Measurements from ENCODE around the gene ANKZF1.
"Not testable (repeated sequence)": the region's sequence is repeated elsewhere in the genome, so short reads cannot be mapped to it uniquely, and the experiment has no call there.

The ANKZF1 gene

DNA sequence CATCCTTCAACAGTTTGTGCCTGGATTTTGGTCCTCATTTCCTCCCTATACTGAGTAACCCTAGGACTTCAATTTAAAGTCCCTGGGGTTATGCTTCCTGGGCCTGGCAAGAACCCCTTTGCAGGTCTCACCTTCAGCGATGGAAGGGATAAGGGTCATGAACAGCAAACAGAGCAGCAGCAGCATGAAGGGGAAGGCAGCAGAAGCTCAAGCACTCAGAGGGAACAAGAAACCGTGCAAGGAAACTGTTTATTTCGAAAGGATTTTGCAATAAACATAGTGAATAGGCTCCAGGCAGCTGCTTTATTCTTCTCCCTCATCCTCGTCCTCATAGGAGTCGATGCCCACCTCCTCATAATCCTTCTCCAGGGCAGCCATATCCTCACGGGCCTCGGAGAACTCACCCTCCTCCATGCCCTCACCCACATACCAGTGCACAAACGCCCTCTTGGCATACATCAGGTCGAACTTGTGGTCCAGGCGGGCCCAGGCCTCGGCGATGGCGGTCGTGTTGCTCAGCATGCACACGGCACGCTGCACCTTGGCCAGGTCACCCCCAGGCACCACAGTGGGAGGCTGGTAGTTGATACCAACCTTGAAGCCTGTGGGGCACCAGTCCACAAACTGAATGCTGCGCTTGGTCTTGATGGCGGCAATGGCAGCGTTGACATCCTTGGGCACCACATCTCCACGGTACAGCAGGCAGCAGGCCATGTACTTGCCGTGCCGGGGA lies 20.6 kb downstream of the ANKZF1 start:
- no peak for DNase-seq (ENCODE audit: low read depth)
- no peak overlapping the region for H3K4me3 ChIP-seq (ENCODE audit: low read depth, low read length)

DNA sequence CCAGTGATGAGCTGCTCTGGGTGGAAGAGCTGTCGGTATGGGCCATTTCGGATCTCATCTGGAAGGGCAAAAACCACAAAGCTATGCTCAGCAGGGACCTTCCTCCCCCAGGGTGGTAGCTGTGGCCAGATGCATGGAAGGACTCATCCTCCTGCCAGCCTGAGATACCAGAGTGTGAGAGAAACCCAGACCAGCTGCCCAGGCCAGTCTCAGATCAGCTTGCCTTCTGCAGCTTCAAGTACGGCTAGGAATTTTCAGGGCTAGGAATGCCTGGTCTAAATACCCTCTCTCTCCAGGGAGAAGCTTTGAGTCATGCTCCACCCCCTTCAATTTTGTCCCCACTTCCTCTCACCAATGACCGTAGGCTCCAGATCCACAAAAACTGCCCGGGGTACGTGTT lies 22.1 kb downstream of the ANKZF1 start:
- H3K4me3 ChIP-seq (ENCODE audit: low read depth, low read length), result no peak overlapping the region
- no peak for DNase-seq (ENCODE audit: low read depth)

DNA sequence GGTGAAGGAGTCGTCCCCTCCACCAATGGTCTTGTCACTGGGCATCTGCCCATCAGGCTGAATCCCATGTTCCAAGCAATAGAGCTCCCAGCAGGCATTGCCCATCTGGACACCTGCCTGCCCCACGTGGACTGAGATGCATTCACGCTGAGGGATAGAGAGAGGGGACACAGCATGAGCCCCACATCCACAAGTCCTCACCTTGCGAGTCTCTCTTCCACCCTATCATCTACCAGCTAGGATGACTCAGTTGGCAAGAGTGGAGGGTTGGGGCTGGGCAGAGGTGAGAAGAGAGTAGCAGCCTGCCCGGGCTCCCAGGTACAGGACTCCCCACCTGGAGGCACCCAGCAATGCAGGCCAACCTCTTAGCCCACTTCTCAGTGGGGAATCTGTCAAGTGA lies 22.5 kb downstream of the ANKZF1 start:
- DNase-seq (ENCODE audit: low read depth), result no peak
- no peak overlapping the region for H3K4me3 ChIP-seq (ENCODE audit: low read depth, low read length)

DNA sequence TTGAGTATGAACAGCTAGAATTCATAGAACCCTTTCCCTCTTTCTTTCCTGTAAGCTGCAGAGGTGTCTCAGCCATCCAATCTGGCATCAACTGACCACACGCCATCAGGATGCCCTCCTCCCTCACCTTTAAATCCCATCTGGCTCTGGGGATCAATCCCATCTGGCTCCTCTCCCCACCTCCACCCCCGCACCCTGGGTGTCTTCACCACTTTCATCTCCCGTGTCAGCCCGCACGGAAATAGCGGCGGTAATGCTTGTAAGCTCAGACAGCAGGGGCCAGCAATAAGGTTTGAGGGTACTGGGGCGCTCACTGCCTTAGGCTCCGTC lies 22.9 kb downstream of the ANKZF1 start:
- peak overlapping the region; percentile 58 for H3K4me3 ChIP-seq (ENCODE audit: low read depth, low read length)
- no peak for DNase-seq (ENCODE audit: low read depth)

DNA sequence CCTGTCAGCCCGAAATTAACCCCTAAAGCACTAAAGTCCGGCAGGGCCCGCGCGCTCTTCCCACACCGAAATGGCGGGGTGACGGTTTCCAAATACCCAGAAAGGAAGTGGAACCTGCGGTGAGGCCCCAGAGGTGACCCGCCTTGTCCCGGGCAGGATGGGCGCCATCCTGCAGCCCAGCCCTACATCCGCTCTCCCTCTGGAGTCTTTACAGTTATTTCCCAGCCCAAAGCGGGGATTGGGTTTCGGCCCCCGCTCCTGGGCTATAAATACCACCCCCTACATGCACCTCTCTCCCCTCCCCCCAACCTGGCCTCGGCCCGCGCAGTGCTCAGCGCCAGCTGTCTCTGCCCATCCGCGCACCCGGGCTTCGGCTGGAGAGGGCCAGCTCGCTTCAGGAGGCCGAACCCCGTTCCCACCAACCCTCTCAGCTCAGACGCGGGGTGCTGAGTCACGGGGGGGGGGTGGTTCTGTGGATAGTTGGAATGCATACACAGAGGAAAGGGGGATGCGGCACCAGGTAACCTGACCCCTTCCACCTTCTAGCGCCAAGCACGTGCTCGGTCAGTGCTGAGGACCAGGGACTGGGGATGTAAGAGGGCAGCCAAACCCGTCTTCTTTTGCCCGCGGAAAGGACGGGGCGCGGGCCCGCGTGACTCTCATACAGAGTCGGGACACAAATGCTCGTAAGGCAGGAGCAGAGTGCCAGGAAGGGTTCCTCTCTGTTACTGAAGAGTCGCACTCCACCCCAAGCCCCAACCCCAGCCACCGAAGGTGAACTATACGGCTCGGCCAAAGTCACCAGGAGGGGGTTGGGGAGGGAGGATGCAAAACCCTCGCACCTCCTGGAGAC lies 23.5 kb downstream of the ANKZF1 start, which contains the start of gene TUBA4B:
Gene TUBA4B (plus strand): TSS at position 344 of the 853 bp plus-strand sequence. CDS start 165 bp downstream, at position 509.
- H3K4me3 ChIP-seq (ENCODE audit: low read depth, low read length), result peak within 1 kb of the TSS; percentile 58
- no peak for DNase-seq (ENCODE audit: low read depth)

DNA sequence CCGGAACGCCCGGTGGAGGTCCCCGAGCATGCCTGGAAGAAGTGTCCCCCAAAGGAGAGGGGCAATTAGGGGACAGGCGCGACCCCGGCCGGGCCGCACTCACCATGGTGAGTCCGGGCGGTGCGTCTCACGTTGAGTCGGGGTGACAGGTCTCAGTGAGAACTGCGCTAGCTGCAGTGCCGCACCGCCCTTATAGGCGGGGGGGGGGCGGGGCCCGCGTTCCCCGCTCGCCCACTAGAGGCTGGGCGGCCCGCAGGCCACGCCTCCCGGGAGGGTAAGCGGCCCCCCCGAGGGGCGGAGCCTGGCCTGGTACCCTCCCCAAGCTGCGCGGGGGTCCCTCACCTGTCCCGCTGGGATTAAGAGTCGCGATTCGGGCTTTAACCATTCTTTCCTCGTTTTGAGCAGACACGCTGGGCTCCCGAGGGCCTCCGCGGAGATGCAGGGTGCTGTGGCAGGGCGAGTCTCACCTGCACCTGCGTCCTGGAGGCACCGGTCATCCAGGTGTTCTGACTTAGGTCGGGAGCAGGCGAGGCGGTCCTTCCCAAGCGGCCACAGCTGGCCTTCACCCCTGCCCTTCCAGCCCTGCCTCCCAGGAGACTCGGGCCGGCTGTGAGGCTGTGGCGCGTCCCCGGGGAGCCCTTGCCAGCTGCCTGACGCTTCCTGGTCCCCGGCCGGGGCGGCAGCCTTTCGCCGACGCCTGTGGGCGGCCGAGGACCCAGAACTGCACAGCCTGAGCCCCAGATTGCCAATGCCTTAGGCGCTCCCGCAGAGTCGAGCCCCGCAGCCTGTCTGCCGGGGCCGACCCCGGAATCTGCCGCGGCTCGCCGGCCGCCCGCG lies 24.4 kb downstream of the ANKZF1 start, which contains the start of gene TUBA4A:
Gene TUBA4A (minus strand): TSS at position 166 of the 837 bp plus-strand sequence. CDS start 60 bp downstream, at position 106.
- no peak for DNase-seq (ENCODE audit: low read depth)
- H3K4me3 ChIP-seq (ENCODE audit: low read depth, low read length), result peak within 1 kb of the TSS; percentile 58

DNA sequence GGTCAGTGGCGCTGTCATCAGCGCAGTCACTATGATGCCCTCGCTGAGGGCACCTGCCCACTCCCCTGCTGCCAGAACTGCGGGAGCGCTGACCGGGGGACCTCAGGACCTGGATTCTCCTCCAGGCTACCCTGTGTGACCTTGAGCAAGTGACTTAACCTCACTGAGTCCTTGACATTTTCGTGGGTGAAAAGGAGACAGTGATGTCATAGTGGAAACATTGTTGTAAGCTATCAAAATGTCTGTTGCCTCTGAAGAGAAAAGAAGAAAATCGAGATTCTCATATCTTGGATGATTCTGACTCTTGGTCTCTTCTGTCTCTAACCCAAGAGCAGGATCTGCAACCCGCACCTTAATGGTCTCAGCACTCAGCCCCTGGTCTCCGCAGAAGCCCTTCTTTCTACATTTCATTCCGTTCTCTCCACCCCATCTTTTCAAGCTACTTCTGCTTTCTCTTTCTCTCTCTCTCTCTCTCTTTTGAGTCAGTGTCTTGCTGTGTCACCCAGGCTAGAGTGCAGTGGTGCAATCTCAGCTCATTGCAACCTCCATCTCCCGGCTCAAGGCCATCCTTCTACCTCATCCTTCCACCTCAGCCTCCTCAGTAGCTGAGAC lies 25.1 kb downstream of the ANKZF1 start:
- peak overlapping the region; percentile 58 for H3K4me3 ChIP-seq (ENCODE audit: low read depth, low read length)
- DNase-seq (ENCODE audit: low read depth), result no peak

DNA sequence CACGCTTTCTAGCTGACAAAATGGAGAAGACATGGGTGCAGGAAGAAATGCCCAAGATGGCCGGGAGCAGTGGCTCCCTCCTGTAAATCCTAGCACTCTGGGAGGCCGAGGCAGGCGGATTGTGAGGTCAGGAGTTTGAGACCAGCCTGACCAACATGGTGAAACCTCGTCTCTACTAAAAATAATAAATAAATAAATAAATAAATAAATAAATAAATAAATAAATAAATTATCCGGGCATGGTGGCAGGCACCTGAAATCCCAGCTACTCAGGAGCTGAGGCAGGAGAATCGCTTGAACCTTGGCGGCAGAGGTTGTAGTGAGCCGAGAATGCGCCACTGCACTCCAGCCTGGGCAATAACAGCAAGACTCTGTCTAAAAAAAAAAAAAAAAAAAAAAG lies 29.3 kb downstream of the ANKZF1 start:
- H3K4me3 ChIP-seq (ENCODE audit: low read depth, low read length), result not testable (repeated sequence)

DNA sequence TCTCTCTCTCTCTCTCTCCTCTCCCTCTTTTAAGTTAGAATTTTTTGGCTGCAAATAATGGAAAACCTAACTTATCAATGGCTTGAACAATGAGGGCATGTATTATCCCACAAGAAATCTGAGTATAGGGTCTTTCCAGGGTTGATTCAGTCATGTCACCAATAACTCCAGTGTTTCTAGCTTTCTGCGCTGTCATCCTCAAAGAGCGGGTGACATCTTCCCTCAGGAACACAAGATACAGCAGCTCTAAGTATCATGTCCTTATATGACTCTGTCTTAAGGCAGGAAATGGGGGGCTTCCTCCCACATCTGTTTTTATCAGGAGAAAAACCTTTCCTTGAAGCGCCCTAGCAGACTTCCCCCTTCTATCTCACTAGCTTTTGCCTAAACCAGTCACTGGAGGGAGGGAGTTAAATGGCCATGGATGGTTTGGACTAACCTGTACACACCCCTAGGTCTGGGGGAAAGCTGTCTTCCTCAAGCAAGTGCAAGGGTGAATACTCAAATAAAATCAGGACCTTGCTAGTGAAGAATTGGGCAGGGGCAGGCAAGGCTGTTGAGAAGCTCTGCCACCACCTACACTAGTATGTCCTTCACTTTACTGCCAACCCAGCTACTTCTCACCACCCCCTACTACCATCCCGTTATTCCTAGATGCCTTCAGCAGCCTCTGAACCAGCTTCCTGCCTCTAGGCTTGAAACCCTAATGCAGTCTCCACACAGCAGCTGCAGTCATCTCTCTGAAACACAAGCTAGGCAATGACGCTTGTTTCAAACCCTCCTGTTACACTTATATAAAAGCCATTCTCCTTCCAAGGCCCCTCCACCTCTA lies 31.6 kb downstream of the ANKZF1 start:
- H3K4me3 ChIP-seq (ENCODE audit: low read depth, low read length), result no peak overlapping the region
- no peak for DNase-seq (ENCODE audit: low read depth)

More for the DNA sequence above, 29.3 kb downstream of the ANKZF1 start:
- not testable (repeated sequence) for DNase-seq (ENCODE audit: low read depth)

DNA sequence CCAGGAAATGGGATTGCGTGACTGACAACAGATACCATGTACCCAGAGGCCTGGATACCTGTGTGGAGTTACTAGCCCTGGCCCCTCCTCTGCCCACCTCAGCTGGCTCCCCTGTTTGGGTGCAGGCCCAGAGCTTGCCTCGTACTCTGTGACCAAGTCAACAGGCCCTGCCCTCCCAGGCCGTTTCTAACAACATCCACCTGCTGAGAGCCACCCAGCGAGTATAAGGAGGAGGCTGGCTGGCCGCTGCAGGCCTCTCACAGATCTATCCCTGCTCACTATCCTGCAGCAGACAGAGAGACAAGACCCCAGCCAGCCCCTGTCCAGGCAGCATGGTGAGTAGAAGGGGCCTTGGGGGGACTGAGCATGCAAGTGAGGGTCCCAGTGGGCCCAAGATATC lies 36.6 kb downstream of the ANKZF1 start:
- DNase-seq (ENCODE audit: low read depth), result no peak
- H3K4me3 ChIP-seq (ENCODE audit: low read depth, low read length), result no peak overlapping the region

DNA sequence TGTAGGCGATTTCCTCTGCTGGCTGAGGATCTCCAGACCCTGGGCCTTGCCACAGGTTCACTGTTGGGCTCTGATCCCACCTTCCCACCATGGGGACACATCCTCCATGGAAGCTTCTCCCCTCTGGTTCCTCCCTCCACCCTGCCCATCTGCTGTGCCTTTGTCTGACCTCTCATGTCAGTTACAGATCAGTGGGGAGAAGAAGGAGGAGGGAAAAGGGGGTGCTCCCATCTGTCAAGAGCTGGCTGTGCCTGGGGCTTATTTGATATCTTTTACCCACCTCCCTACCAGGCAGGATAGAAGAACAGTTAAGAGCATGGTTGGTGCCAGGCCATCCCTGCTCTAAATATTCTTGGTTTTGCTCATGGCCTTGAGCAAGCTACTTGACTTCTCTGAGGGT lies 37.3 kb downstream of the ANKZF1 start:
- DNase-seq (ENCODE audit: low read depth), result no peak

DNA sequence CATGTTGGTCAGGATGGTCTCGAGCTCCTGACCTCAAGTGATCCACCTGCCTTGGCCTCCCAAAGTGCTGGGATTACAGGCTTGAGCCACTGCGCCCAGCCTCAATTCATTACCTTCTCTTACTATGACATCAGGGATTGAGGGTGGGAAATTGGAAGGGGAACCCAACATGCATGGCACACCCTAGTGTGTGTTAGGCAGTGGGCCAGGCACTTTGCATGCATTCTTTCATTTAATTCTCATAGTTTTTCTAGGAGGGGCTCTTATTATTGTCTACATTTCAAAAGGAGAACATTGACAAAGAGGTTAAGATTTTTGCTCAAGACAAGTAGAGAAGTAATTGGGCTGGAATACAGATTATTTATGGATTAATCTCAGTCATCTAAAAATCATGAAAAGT lies 38.7 kb downstream of the ANKZF1 start:
- DNase-seq (ENCODE audit: low read depth), result no peak
- H3K4me3 ChIP-seq (ENCODE audit: low read depth, low read length), result no peak overlapping the region

More for the DNA sequence above, 37.3 kb downstream of the ANKZF1 start:
- H3K4me3 ChIP-seq (ENCODE audit: low read depth, low read length), result no peak overlapping the region

DNA sequence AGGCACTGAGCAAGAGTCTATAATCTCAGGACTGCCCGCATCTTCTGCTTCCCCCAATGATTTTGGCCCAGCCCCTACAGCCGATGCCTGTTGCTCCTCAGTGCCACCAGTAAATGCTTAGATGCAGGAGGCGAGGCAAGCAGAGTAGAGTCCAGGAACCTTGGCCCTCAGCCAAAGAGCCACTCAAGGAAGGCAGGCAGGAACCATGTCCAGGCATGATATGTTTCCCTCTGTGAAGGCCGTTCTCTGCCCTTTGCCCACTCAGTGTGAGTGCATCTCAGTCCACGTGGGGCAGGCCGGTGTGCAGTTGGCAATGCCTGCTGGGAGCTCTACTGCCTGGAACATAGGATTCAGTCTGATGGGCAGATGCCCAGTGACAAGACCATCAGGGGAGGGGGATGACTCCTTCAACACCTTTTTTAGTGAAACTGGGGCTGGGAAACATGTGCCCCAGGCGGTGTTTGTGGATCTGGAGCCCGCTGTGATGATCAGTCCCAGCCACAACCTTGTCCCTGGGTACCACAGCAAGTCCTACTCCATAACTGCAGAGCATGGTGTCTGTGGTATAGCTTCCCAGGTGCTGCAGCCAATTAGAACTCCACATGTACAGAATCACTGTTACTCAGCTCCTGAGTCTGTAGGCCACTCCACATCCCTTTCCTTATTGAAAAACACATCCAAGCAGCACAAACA lies 39.9 kb downstream of the ANKZF1 start:
- no peak for DNase-seq (ENCODE audit: low read depth)
- H3K4me3 ChIP-seq (ENCODE audit: low read depth, low read length), result no peak overlapping the region

DNA sequence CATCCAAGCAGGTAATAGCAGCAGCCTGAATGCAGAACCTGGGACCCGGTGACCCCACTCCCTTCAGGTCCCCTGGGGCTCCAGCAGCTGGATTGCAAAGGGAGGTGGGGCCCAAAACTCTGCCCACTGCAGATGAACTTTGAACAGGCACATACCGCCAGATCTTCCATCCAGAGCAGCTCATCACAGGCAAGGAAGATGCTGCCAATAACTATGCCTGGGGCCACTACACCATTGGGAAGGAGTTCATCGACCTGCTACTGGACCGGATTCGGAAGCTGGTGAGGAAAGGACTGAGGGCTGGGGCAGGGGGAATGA lies 40.4 kb downstream of the ANKZF1 start:
- H3K4me3 ChIP-seq (ENCODE audit: low read depth, low read length), result no peak overlapping the region
- DNase-seq (ENCODE audit: low read depth), result no peak

DNA sequence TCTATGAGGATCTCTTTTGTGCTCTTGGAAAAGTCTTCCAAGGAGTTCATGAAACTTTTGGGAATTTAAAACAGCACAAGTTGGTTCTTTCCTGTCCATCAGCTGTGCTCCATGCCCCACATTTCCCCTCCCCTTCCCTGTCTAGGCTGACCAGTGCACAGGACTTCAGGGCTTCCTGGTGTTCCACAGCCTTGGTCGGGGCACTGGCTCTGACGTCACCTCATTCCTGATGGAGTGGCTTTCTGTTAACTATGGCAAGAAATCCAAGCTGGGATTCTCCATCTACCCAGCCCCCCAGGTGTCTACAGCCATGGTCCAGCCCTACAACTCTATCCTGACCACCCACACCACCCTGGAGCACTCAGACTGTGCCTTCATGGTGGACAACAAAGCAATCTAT lies 41.4 kb downstream of the ANKZF1 start:
- DNase-seq (ENCODE audit: low read depth), result no peak

DNA sequence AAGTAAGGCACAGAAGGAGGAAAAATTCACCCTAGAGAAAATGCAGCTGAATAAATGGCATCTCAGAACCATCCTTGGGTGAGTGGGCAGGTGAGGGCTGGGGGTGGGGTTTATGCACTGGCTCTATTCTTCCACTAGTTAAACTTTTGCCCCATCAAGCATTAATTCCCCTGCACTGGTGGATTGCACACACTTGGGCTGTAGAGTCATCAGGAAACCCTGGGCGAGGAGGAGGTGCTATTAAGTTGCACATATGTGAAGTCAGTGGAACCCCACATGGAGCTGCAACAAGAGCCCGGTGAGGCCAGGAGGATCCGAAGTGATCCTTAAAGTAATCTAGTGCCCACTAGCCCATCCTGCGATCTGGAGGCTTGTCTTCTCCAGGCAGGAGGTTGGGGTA lies 42.8 kb downstream of the ANKZF1 start:
- no peak for DNase-seq (ENCODE audit: low read depth)
- H3K4me3 ChIP-seq (ENCODE audit: low read depth, low read length), result no peak overlapping the region

More for the DNA sequence above, 41.4 kb downstream of the ANKZF1 start:
- no peak overlapping the region for H3K4me3 ChIP-seq (ENCODE audit: low read depth, low read length)

DNA sequence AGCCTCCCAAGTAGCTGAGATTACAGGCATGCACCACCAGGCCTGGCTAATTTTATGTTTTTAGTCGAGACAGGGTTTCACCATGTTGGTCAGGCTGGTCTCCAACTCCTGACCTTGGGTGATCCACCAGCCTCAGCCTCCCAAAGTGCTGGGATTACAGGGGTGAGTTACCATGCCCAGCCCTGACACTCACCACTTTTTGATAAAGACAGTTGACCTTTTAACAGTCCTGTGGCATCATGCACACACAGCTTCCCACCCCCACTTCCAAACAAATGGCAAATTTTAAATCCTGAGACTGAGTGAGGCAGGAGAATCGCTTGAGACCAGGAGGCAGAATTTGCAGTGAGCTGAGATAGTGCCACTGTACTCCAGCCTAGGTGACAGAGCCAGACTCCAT lies 43.4 kb downstream of the ANKZF1 start:
- no peak overlapping the region for H3K4me3 ChIP-seq (ENCODE audit: low read depth, low read length)
- DNase-seq (ENCODE audit: low read depth), result no peak

DNA sequence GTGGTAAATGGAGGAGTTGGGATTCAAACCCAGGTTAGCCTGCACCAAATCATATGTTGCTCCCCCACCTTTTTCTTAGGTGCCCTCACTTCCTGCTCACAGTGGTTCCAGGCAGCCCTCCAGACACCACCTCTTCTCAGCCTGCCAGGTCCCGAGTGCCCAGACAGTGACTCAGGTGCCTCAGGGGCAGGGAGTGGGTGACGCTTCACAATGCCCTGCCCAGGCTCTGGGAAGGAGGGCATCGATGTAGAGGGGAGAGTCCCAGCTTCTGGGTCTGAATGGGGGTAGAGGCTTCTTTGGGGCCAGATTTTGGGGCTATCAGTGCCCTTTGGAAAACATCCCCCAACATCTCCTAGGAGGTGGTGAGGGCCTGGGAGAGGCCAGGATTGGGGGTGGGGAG lies 44.3 kb downstream of the ANKZF1 start:
- H3K4me3 ChIP-seq (ENCODE audit: low read depth, low read length), result no peak overlapping the region

More for the DNA sequence above, 44.3 kb downstream of the ANKZF1 start:
- no peak for DNase-seq (ENCODE audit: low read depth)

All from skeletal muscle cell (primary cell).